Measurements from ENCODE around the gene SPAG16.

GRCh38 chr2:214277880-214278279, 993.6 kb downstream of the SPAG16 start:
- TF ChIP-seq MAX (IDR thresholded peaks at IDR 0.05) (no peak), CEBPB (IDR thresholded peaks at IDR 0.05) (no peak), REST (IDR thresholded peaks at IDR 0.05; ENCODE audit: low read depth) (no peak), TAF1 (IDR thresholded peaks at IDR 0.05; ENCODE audit: low read depth) (no peak), FOXM1 (IDR thresholded peaks at IDR 0.05; ENCODE audit: borderline replicate concordance, low read depth) (no peak)

Data from Ishikawa (cell line).